Neural crest cell (in vitro differentiated cells): Measurements from ENCODE around the gene PLPP2. TPM values are rescaled to one million over a fixed set of nuclear protein-coding genes. Genes with fewer than 3 reads are reported as not detected.
A peak's percentile ranks its signal among the peaks of the same experiment; 100 is the strongest.

Experiments
- DNase-seq: peaks from one replicate; pipeline ENCODE4 v3.0.0; 2021; ENCODE audit warnings: low read depth, mixed read lengths, low spot score
- H3K27ac Mint-ChIP-seq: one replicate; pipeline ENCODE4 v1.8.0; 2021; ENCODE audit warnings: mild to moderate bottlenecking, mixed read lengths; ENCODE audit not compliant: unreplicated experiment
- H3K27me3 Mint-ChIP-seq: 2 replicates; pipeline ENCODE4 v1.8.0; 2021; ENCODE audit warnings: low read depth, mild to moderate bottlenecking, mixed read lengths
- H3K36me3 Mint-ChIP-seq: 2 replicates; pipeline ENCODE4 v1.8.0; 2021; ENCODE audit warnings: low read depth, mild to moderate bottlenecking, mixed read lengths
- H3K4me1 Mint-ChIP-seq: 2 replicates; pipeline ENCODE4 v1.8.0; 2021; ENCODE audit warnings: mixed read lengths
- H3K4me3 Mint-ChIP-seq: one replicate; pipeline ENCODE4 v1.8.0; 2021; ENCODE audit warnings: mild to moderate bottlenecking, mixed read lengths
- H3K9me3 Mint-ChIP-seq: 2 replicates; pipeline ENCODE4 v1.8.0; 2021; ENCODE audit warnings: mixed read lengths
- CTCF ChIP-seq: fragments of 200-600 bp; sonication (generic); conservative IDR thresholded peaks from 2 replicates; pipeline ENCODE4 v1.5.0; 2021; ENCODE audit warnings: antibody characterized with exemption, mild to moderate bottlenecking
- total RNA-seq: library from RNA; stranded (reverse); gene quantifications from 2 replicates; pipeline ENCODE4 v1.2.1, GENCODE V29; 2021

Gene PLPP2
- total RNA-seq, 1 donor from 2014 or later: 0.89 TPM

GRCh38 chr19:279231-279630, 12.0 kb downstream of the PLPP2 start:
- no peak for TF ChIP-seq CTCF
- Mint-ChIP-seq H3K27ac (no peak overlapping the region), H3K36me3 (no peaks in the 10 kb centered on the region), H3K4me3 (no peak overlapping the region), H3K27me3 (peaks cover 56% of the 10 kb centered on the region), H3K4me1 (peaks cover 4% of the 10 kb centered on the region), H3K9me3 (no peaks in the 10 kb centered on the region)
- no peak for DNase-seq

GRCh38 chr19:277581-278165, 13.5 kb downstream of the PLPP2 start:
- peaks cover 67% of the 10 kb centered on the region for H3K27me3 Mint-ChIP-seq
- DNase-seq: peak; percentile 49

GRCh38 chr19:277131-277530, 14.1 kb downstream of the PLPP2 start:
- H3K9me3 Mint-ChIP-seq: no peaks in the 10 kb centered on the region
- no peak overlapping the region for H3K4me3 Mint-ChIP-seq
- peaks cover 4% of the 10 kb centered on the region for H3K4me1 Mint-ChIP-seq
- H3K27ac Mint-ChIP-seq: no peak overlapping the region
- TF ChIP-seq CTCF: no peak
- peaks cover 68% of the 10 kb centered on the region for H3K27me3 Mint-ChIP-seq
- H3K36me3 Mint-ChIP-seq: no peaks in the 10 kb centered on the region
- DNase-seq: no peak

More at GRCh38 chr19:277581-278165, 13.5 kb downstream of the PLPP2 start:
- H3K4me1 Mint-ChIP-seq: peaks cover 4% of the 10 kb centered on the region
- no peaks in the 10 kb centered on the region for H3K9me3 Mint-ChIP-seq
- no peak overlapping the region for H3K4me3 Mint-ChIP-seq
- no peak overlapping the region for H3K27ac Mint-ChIP-seq
- no peaks in the 10 kb centered on the region for H3K36me3 Mint-ChIP-seq
- no peak for TF ChIP-seq CTCF

- no peak overlapping the region for H3K4me3 Mint-ChIP-seq
- peaks cover 4% of the 10 kb centered on the region for H3K4me1 Mint-ChIP-seq
- no peak for TF ChIP-seq CTCF
- peaks cover 77% of the 10 kb centered on the region for H3K27me3 Mint-ChIP-seq
- no peaks in the 10 kb centered on the region for H3K36me3 Mint-ChIP-seq
- no peaks in the 10 kb centered on the region for H3K9me3 Mint-ChIP-seq
- no peak for DNase-seq
- H3K27ac Mint-ChIP-seq: no peak overlapping the region
These were observed 15.1 kb downstream of the PLPP2 start for GRCh38 chr19:275958-276646.

DNA sequence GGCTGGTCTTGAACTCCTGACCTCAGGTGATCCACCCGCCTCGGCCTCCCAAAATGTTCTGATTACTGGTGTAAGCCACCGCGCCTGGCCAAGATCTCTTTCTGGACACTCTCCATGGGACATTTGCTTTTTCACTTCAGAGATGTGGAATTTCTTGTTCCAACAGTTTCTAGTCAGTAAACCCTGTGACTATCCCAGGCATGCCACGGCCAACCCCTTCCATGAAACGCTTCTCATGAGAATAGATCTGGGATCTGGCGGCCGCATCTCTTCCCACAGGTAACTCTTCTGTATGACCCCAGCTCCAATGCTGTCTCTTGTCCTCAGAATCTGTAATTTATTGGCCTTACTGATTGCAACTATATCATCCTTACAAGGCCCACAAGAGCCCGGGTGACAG, 16.2 kb downstream of the PLPP2 start:
- peaks cover 73% of the 10 kb centered on the region for H3K27me3 Mint-ChIP-seq
- H3K4me3 Mint-ChIP-seq: no peak overlapping the region
- H3K36me3 Mint-ChIP-seq: no peaks in the 10 kb centered on the region
- no peak overlapping the region for H3K27ac Mint-ChIP-seq
- no peak for TF ChIP-seq CTCF
- no peak for DNase-seq
- H3K9me3 Mint-ChIP-seq: no peaks in the 10 kb centered on the region
- H3K4me1 Mint-ChIP-seq: peaks cover 4% of the 10 kb centered on the region
